Gastrocnemius medialis (tissue), 4 donors: ENCODE results near the gene PHACTR3.

ENCODE experiments used
- POLR2A ChIP-seq, 2 donors: fragments of 450-650 bp; IDR thresholded peaks; one replicate each; pipeline ENCODE4 v1.6.1; 2017; ENCODE audit warnings: antibody characterized with exemption in 2 of 2, mild to moderate bottlenecking in 2 of 2, moderate library complexity in 2 of 2
- TF ChIP-seq, protein P1 (sequence below), 5 experiments: fragments of 450-650 bp in 3 of 5; fragments of 200-600 bp in 2 of 5; sonication (generic) in 2 of 5; IDR thresholded peaks in 4 of 5; conservative IDR thresholded peaks in 1 of 5; 1 replicate in 4 of 5; 2 replicates in 1 of 5; pipeline ENCODE4 v1.5.1; 2016 to 2019; ENCODE audit warnings: antibody characterized with exemption in 5 of 5, mild to moderate bottlenecking in 3 of 5, moderate library complexity in 3 of 5

DNA sequence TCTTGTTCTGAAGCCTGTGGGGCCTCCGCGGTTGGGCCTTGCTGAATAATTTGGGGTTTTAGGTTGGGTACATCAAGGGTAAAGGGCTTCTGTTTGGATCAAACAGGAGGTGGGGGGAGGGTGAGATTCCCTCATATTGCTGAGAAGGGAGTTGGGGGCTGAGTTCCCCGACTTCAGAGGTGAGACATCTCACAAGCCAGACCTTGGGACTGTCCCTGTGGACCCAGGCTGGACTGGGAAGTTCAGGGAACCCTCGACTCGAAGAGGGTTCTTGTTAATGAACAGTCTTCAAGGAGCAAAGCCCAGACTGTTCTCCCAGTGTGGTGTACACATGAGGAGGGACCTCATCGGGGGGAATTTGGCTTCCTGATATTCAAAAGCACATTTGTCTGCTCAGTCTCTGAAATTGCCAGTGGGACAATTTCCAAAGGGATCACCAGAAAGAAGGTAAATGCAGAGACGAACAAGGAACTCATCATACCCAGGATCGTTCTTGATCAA, 210.6 kb downstream of the PHACTR3 start:
- no peak for TF ChIP-seq POLR2A (IDR thresholded peaks at IDR 0.05)
- TF ChIP-seq, protein P1, sequence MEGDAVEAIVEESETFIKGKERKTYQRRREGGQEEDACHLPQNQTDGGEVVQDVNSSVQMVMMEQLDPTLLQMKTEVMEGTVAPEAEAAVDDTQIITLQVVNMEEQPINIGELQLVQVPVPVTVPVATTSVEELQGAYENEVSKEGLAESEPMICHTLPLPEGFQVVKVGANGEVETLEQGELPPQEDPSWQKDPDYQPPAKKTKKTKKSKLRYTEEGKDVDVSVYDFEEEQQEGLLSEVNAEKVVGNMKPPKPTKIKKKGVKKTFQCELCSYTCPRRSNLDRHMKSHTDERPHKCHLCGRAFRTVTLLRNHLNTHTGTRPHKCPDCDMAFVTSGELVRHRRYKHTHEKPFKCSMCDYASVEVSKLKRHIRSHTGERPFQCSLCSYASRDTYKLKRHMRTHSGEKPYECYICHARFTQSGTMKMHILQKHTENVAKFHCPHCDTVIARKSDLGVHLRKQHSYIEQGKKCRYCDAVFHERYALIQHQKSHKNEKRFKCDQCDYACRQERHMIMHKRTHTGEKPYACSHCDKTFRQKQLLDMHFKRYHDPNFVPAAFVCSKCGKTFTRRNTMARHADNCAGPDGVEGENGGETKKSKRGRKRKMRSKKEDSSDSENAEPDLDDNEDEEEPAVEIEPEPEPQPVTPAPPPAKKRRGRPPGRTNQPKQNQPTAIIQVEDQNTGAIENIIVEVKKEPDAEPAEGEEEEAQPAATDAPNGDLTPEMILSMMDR (IDR thresholded peaks at IDR 0.05 in 4 of 5, conservative IDR thresholded peaks at IDR 0.05 in 1 of 5) = no peak
